Neural progenitor cell (in vitro differentiated cells): Measurements from ENCODE around the gene ACYP2.
"Not testable (repeated sequence)": the region's sequence is repeated elsewhere in the genome, so short reads cannot be mapped to it uniquely, and the experiment has no call there.

Experiments
- EZH2 ChIP-seq: fragments of 200-600 bp; sonication (generic); IDR thresholded peaks from 2 replicates; pipeline ENCODE4 v1.6.1; 2017; ENCODE audit warnings: antibody characterized with exemption, mild to moderate bottlenecking, moderate library complexity
- EZH2phosphoT487 ChIP-seq: fragments of 200-600 bp; sonication (generic); IDR thresholded peaks from 2 replicates; pipeline ENCODE4 v1.6.1; 2017; ENCODE audit warnings: antibody characterized with exemption
- TF ChIP-seq, protein P1 (sequence below): fragments of 200-600 bp; sonication (generic); IDR thresholded peaks from 2 replicates; pipeline ENCODE4 v1.5.1; 2017; ENCODE audit warnings: antibody characterized with exemption, mild to moderate bottlenecking

DNA sequence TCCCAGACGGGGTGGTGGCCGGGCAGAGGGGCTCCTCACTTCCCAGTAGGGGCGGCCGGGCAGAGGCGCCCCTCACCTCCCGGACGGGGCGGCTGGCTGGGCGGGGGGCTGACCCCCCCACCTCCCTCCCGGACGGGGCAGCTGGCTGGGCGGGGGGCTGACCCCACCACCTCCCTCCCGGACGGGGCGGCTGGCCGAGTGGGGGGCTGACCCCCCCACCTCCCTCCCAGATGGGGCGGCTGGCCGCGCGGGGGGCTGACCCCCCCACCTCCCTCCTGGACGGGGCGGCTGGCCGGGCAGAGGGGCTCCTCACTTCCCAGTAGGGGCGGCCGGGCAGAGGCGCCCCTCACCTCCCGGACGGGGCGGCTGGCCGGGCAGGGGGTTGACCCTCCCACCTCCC lies 20.0 kb upstream of the ACYP2 start:
- not testable (repeated sequence) for TF ChIP-seq EZH2, EZH2phosphoT487
- TF ChIP-seq, protein P1, sequence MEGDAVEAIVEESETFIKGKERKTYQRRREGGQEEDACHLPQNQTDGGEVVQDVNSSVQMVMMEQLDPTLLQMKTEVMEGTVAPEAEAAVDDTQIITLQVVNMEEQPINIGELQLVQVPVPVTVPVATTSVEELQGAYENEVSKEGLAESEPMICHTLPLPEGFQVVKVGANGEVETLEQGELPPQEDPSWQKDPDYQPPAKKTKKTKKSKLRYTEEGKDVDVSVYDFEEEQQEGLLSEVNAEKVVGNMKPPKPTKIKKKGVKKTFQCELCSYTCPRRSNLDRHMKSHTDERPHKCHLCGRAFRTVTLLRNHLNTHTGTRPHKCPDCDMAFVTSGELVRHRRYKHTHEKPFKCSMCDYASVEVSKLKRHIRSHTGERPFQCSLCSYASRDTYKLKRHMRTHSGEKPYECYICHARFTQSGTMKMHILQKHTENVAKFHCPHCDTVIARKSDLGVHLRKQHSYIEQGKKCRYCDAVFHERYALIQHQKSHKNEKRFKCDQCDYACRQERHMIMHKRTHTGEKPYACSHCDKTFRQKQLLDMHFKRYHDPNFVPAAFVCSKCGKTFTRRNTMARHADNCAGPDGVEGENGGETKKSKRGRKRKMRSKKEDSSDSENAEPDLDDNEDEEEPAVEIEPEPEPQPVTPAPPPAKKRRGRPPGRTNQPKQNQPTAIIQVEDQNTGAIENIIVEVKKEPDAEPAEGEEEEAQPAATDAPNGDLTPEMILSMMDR = not testable (repeated sequence)
